Activated T-cell treated with anti-CD3 and anti-CD28 coated beads, Interleukin-2, amount 50 U/mL, for 1 hour (primary cell): ENCODE measurements around the gene MARCHF7.
"Not testable (repeated sequence)": the region's sequence is repeated elsewhere in the genome, so short reads cannot be mapped to it uniquely, and the experiment has no call there.

Source experiments
- DNase-seq: peaks from one replicate; pipeline ENCODE4 v3.0.0-alpha.2; 2020

MARCHF7 gene, protein sequence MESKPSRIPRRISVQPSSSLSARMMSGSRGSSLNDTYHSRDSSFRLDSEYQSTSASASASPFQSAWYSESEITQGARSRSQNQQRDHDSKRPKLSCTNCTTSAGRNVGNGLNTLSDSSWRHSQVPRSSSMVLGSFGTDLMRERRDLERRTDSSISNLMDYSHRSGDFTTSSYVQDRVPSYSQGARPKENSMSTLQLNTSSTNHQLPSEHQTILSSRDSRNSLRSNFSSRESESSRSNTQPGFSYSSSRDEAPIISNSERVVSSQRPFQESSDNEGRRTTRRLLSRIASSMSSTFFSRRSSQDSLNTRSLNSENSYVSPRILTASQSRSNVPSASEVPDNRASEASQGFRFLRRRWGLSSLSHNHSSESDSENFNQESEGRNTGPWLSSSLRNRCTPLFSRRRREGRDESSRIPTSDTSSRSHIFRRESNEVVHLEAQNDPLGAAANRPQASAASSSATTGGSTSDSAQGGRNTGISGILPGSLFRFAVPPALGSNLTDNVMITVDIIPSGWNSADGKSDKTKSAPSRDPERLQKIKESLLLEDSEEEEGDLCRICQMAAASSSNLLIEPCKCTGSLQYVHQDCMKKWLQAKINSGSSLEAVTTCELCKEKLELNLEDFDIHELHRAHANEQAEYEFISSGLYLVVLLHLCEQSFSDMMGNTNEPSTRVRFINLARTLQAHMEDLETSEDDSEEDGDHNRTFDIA

DNA sequence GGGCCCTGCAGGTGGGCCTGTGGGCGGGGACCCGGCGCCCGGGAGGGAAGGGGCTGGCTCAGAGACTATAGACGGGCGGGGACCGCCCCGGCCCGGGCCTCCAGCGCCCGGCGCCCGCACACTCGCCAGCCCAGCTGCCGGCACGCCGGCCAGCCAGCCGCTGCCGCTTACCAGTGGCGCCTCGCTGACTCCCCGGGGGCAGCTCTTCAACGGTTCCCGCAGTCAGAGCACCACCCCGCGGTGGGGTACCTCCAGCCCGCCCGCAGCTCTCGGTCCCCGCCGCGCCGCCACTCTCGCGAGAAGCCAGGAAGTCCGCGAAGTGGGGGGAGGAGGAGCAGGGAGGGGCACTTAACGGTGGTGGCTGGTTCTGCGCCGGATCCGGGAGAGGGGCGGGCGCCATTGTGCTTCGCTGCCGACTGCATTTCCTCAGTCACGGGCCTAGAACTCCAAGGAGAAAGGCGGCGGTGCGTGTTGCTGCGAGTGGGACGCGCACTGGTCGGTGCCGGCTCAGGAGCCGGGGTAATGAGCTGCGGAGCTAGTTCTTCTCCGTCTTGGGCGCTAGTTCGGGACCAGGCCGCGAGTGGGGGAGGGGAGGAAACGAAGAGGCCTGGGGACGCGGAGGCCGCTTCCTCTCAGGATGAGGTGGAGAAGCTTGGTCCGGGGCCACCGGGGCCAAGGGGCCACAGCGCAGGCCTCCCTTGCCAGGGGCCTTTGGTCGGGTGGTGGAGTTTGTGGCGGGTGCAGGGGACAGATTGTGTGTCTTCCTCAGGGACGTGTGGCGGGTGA lies at the start of gene MARCHF7:
MARCHF7 (plus strand) TSS at position 364 of the 786 bp plus-strand sequence. CDS start 16,517 bp downstream, outside the sequence.
- peak; percentile 98 for DNase-seq

DNA sequence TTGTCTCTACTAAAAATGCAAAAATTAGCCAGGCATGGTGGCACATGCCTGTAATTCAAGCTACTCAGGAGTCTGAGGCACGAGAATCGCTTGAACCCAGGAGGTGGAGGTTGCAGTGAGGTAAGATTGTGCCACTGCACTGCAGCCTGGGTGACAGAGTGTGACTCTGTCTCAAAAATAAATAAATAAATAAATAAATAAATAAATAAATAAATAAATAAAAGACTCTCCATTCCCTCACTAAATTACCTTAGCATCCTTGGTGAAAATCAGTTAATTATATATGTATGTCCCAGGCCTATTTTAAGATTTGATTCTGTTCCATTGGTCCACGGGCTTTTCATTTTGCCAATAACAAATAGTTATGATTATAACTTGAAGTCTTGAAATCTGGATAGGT lies 44.9 kb upstream of the MARCHF7 start:
- not testable (repeated sequence) for DNase-seq

GRCh38 chr2:159671047-159671446 lies 41.3 kb upstream of the MARCHF7 start:
- DNase-seq = no peak

DNA sequence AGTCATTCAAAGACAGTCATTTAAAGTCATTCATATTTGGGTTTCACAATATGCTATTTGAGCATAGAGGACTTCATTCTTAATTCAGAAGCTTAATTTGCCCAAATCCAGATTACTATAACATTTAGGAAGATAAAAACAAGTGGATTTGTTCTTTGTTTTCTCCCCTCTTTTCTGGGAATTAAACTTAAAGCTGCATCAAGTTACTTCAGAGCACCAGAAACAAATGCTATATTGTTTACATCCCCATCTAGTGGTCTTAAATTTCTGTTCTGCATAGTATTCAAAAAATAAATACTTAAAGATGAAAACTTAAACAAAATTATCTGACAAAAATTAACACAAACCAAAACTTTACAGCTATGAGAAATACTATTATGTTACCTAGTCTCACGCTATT lies 34.7 kb upstream of the MARCHF7 start:
- DNase-seq = no peak

- DNase-seq = no peak
Measured at GRCh38 chr2:159680692-159681091, 31.6 kb upstream of the MARCHF7 start.

- DNase-seq = no peak
Measured at GRCh38 chr2:159683817-159684216, 28.5 kb upstream of the MARCHF7 start.

DNA sequence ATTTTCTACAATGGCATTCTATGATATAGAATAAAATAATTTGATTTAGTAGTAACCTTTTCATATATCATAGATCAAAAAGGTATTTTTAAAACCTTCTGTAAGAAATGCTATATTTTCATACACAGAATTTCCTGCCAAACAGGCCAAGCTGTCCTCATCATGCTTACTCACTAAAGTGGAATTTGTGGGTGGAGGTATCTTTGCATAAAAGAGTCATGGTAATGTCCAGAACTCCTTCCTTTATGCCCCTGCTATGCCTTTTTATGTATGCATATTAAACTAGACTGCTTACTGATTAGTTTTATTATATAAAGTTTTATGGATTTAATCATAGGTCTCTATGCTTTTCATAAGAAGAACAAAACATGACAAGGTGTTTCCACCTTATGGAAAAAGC lies 27.5 kb upstream of the MARCHF7 start:
- no peak for DNase-seq

DNA sequence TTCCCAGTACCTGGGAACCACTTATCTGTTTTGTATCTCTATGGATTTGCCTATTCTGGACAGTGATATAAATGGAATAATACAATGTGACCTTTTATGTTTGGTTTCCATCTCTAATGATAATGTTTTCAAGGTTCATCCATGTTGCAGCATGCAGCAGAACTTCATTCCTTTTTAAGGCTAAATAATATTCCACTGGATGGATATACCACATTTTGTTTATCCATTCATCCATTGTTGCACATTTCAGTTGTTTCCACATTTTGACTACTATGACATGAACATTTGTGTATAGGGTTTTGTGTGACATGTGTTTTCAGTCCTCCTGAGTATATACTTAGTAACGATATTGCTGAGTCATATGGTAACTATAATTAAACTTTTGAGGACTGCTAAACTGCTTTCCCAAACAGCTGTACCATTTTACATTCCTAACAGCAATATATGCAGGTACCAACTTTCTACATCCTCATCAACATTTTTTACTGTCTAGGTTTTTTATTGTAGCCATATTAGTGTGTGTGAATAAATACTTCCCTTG lies 17.7 kb upstream of the MARCHF7 start:
- no peak for DNase-seq

GRCh38 chr2:159695795-159696448 lies 16.4 kb upstream of the MARCHF7 start:
- no peak for DNase-seq

DNA sequence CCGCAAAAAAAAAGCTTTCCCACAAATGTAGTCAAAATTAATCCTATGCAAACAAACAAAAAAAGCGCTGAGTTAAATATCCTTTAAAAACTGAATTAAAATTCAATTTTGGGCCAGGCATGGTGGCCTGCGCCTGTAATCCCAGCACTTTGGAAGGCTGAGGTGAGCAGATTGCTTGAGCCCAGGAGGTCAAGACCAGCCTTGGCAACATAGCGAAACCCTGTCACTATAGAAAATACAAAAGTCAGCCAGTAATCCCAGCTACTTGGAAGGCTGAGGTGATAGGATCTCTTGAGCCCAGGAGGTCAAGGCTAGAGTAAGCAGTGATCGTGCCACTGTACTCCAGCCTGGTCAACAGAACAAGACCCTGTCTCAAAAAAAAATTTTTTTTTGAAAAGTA lies 8.8 kb upstream of the MARCHF7 start:
- no peak for DNase-seq

DNA sequence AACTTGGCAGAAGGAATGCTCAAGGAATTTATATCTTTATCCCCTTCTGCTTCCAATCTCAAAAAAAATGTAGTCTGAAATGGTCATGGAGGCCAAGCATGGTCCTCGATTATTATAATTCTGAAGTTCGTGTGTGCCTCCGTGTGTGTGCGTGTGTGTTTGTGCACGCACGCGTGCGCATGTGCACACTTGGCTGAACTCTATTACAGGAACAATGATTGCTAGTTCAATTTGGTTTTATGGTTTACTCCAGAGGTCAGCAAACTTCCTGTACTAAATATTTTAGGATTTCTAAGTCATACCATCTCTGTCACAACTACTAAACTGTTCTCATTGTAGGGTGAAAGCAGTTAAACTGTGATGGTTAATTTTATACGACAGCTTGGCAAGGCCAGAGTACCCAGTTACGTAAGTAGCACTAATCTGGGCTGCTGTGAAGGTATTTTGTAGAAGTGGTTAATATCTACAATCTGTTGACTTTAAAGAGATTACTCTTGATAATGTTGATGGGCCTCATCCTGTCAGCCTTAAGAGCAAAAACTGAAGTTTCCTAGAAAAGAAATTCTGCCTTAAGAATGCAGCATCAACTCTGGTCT lies 5.8 kb upstream of the MARCHF7 start:
- no peak for DNase-seq

GRCh38 chr2:159708066-159708760 lies 4.1 kb upstream of the MARCHF7 start:
- no peak for DNase-seq

- DNase-seq = no peak
Measured at GRCh38 chr2:159710601-159711180, 1.6 kb upstream of the MARCHF7 start.

- DNase-seq = no peak
Measured at GRCh38 chr2:159711562-159712142, 654 bp upstream of the MARCHF7 start.

DNA sequence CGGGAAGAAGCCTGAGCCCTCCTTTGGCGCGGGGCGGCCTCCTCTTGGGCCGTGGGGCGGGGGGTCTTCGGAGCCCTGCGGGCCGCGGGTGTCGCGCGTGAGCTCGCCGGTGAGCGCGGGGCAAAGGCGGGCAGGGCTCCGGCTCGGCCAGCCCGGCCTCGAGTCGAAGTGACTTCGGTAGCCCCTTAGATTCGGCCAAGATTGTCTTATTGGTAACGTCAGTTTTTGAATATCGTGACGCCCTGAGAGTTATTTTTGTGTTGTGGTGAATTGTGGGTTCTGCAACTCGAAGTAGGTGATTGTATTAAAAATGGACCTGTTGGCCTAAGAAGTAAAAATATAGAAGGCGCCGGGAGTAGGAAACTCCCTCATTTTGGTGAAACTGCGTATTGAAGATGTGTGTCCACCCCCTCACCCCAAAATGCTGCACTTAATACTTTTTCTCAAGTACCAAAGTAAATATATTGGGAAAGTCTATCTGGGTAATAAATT lies 669 bp downstream of the MARCHF7 start:
- DNase-seq = no peak

GRCh38 chr2:159713631-159714246 lies 1.4 kb downstream of the MARCHF7 start:
- no peak for DNase-seq

DNA sequence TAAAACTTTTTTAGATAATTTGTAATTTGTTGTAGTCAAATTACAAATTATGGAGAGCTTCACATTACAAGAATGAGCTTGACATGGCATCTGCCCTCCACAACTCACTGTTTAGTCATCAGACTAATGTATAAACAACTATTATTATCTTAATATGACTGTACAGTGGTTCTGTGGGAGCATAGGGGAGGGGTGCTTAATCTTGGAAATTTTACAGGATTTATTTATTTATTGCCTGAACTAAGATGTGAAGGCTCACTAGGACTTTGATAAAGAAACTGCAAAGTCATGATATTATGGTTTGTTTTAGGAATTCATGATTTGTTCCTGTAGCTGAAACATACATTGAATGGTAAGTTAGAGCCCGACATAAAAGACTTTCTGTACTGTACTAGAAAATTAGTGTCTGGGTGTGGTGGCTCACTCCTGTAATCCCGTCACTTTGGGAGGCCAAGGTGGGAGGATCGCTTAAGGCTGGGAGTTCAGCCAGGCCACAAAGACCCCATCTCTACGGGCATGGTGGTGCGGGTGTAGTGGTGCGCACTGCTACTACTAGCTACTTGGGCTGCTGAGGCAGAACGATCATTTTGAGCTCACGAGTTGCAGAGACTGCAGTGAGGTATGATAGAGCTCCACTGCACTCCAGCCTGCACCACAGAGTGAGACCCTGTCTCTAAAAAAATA lies 2.1 kb downstream of the MARCHF7 start:
- DNase-seq = no peak

GRCh38 chr2:159715451-159715850 lies 3.1 kb downstream of the MARCHF7 start:
- DNase-seq = no peak

GRCh38 chr2:159716409-159716808 lies 4.1 kb downstream of the MARCHF7 start:
- DNase-seq = not testable (repeated sequence)

- DNase-seq = no peak
Measured at GRCh38 chr2:159716857-159717256, 4.6 kb downstream of the MARCHF7 start.
